Measurements from ENCODE around the gene KRCC1. TPM values are rescaled to one million over a fixed set of nuclear protein-coding genes. Genes with fewer than 3 reads are reported as not detected.

Gene KRCC1
- polyA plus RNA-seq, 2 of the 4 experiments (the other 2 are of a cell fraction) = 16.2 to 49.0 TPM

DNA sequence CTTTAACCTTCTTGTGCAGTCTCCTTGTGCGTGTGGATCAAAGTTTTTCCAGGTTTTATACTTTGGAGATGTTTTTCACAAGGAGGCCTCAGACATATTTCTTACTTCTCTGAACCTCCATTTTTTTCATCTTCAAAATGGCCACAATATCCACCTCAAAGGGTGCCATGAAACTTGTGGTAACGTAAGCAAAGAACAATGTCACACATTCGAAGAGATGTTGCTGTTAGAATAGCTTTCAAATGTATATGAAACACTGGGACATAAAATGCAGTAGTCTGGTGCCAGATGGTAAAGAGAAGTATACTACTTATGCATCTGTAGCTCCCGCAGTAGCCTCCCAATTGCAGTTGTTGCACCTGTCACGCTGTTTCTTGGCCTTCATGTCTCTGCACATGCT lies 2.6 kb upstream of the KRCC1 start:
- no peaks in the 10 kb centered on the region for H3K9me3 ChIP-seq
- H3K27ac ChIP-seq = no peak overlapping the region
- no peak for FAIRE-seq
- H3K4me3 ChIP-seq = no peak overlapping the region
- TF ChIP-seq, protein P1, sequence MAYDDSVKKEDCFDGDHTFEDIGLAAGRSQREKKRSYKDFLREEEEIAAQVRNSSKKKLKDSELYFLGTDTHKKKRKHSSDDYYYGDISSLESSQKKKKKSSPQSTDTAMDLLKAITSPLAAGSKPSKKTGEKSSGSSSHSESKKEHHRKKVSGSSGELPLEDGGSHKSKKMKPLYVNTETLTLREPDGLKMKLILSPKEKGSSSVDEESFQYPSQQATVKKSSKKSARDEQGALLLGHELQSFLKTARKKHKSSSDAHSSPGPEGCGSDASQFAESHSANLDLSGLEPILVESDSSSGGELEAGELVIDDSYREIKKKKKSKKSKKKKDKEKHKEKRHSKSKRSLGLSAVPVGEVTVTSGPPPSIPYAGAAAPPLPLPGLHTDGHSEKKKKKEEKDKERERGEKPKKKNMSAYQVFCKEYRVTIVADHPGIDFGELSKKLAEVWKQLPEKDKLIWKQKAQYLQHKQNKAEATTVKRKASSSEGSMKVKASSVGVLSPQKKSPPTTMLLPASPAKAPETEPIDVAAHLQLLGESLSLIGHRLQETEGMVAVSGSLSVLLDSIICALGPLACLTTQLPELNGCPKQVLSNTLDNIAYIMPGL (CRISPR knock-in tag; IDR thresholded peaks at IDR 0.05; ENCODE audit: borderline replicate concordance) = no peak
- TF ChIP-seq FOSB (CRISPR knock-in tag; IDR thresholded peaks at IDR 0.05) = no peak
- TF ChIP-seq EHMT2 (IDR thresholded peaks at IDR 0.05; ENCODE audit: low read depth) = no peak
- no peak for TF ChIP-seq KDM1A (IDR thresholded peaks at IDR 0.05; ENCODE audit: low read depth)
- no peak for TF ChIP-seq ZFP36 (IDR thresholded peaks at IDR 0.05; ENCODE audit: borderline replicate concordance, partially characterized antibody)
- WGBS (ENCODE audit: missing lambda C conversion rate) = 81% methylated on average over 5 of the region's 5 CpGs
- ChIA-PET POLR2A (no interaction called here), CTCF (interaction anchor here (1.2 to 5.0 kb wide), 3 partner anchors 8 to 133 kb away, joined by 3 to 181 read pairs (median 35); no protein-coding TSS in a partner anchor)
- no peak for DNase-seq (ENCODE audit: low read depth in 1 of 2, low spot score in 1 of 2)
- peaks cover 21% of the 10 kb centered on the region for H3K4me1 ChIP-seq
- H3K4me2 ChIP-seq = no peak overlapping the region
- ATAC-seq = no peak

DNA sequence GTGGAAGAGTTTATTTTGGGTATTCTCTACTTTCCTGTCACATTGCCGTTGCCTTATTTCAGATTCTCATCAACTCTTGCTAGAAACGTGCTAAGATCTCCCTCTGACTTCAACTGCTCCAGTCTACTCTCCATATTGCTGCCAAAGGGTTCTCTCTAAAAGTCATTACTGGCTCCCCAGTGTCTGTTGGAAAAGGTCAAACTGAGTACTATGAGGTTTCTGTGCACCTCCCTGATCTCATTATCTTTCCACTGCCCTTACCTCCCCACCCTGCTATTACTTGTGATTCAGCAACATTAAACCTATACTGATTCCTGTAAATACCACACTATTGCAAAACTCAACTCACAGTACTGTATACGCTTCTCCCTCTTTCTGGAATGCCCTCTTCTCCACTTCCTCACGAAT lies 1.9 kb upstream of the KRCC1 start:
- ChIA-PET CTCF (interaction anchor here (2.0 kb wide), 1 partner anchor 103 kb away, joined by 8 read pairs; no protein-coding TSS in a partner anchor), POLR2A (no interaction called here)
- Histone ChIP-seq H3K4me1 (peaks cover 24% of the 10 kb centered on the region), H3K4me3 (no peak overlapping the region), H3K4me2 (no peak overlapping the region), H3K9me3 (no peaks in the 10 kb centered on the region), H3K27ac (no peak overlapping the region)
- ATAC-seq (no peak), DNase-seq (ENCODE audit: low read depth in 1 of 2, low spot score in 1 of 2) (no peak), FAIRE-seq (no peak)
- WGBS (ENCODE audit: missing lambda C conversion rate) = 51% methylated on average over 4 of the region's 4 CpGs
- no peak for TF ChIP-seq NR3C1 (IDR thresholded peaks at IDR 0.05)
- TF ChIP-seq CEBPB (IDR thresholded peaks at IDR 0.05) = peak in 1 of 2 experiments; percentile 18; a peak in 1 of 4 replicates
- TF ChIP-seq, protein P2, sequence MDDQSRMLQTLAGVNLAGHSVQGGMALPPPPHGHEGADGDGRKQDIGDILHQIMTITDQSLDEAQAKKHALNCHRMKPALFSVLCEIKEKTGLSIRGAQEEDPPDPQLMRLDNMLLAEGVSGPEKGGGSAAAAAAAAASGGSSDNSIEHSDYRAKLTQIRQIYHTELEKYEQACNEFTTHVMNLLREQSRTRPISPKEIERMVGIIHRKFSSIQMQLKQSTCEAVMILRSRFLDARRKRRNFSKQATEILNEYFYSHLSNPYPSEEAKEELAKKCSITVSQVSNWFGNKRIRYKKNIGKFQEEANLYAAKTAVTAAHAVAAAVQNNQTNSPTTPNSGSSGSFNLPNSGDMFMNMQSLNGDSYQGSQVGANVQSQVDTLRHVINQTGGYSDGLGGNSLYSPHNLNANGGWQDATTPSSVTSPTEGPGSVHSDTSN (IDR thresholded peaks at IDR 0.05) = no peak

DNA sequence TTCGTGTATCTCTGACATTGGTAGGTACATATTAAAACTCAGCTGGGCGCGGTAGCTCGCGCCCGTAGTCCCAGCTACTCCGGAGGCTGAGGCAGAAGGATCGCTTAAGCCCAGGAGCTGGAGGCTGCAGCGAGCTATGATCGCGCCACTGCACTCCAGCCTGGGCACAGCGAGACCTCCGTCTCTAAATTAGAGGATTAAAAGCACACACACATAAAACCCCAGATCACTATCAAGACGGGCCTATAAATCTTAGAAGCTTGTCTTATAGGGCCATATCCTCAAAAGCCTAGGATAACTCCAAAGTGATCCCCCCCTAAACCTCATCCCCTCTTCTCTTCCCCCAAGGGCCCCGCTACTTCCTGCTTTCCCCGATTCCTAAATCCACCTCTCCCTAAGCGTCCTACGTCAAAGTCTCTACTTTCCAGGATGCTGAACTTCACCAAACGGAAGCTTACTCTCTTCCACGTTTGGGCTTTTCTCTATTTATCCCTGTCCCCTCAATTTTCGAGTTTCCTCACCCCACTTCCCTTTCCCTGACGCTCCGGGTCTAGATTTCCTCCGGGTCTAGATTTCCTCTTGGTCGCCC lies 707 bp downstream of the KRCC1 start:
- FAIRE-seq (no peak), DNase-seq (ENCODE audit: low read depth in 1 of 2, low spot score in 1 of 2) (peak; percentile 37 to 42), ATAC-seq (peak; percentile 31 to 33; a peak in 5 of 6 replicates)
- Histone ChIP-seq H3K27ac (peak overlapping the region; percentile 96 to 100), H3K4me3 (peak overlapping the region; percentile 81), H3K4me2 (peak overlapping the region; percentile 71), H3K4me1 (peaks cover 24% of the 10 kb centered on the region), H3K9me3 (no peaks in the 10 kb centered on the region)
- 1% methylated on average over 25 of the region's 25 CpGs for WGBS (ENCODE audit: missing lambda C conversion rate)
- ChIA-PET POLR2A (interaction anchor here (1.0 to 1.7 kb wide), 2 partner anchors 8 to 38 kb away, joined by 3 to 11 read pairs; partner anchors contain the start of gene RNU2-63P), CTCF (interaction anchor here (0.9 to 1.6 kb wide), 7 partner anchors 9 to 105 kb away, joined by 3 to 7 read pairs (median 3); no protein-coding TSS in a partner anchor)
- TF ChIP-seq CHD4 (IDR thresholded peaks at IDR 0.05; ENCODE audit: borderline replicate concordance) = peak; percentile 49; the same call in 1 of the 2 replicates
- 0 out of 2 replicates have a peak, but pooled peaks have one; percentile 6 for TF ChIP-seq TP53 (CRISPR knock-in tag; IDR thresholded peaks at IDR 0.05)
- TF ChIP-seq RARB (CRISPR knock-in tag; IDR thresholded peaks at IDR 0.05) = 0 out of 2 replicates have a peak, but pooled peaks have one; percentile 1
- TF ChIP-seq FOSL2 (IDR thresholded peaks at IDR 0.05) = no peak
- TF ChIP-seq FOSL2 (CRISPR knock-in tag; IDR thresholded peaks at IDR 0.05) = no peak
- TF ChIP-seq, protein P3, sequence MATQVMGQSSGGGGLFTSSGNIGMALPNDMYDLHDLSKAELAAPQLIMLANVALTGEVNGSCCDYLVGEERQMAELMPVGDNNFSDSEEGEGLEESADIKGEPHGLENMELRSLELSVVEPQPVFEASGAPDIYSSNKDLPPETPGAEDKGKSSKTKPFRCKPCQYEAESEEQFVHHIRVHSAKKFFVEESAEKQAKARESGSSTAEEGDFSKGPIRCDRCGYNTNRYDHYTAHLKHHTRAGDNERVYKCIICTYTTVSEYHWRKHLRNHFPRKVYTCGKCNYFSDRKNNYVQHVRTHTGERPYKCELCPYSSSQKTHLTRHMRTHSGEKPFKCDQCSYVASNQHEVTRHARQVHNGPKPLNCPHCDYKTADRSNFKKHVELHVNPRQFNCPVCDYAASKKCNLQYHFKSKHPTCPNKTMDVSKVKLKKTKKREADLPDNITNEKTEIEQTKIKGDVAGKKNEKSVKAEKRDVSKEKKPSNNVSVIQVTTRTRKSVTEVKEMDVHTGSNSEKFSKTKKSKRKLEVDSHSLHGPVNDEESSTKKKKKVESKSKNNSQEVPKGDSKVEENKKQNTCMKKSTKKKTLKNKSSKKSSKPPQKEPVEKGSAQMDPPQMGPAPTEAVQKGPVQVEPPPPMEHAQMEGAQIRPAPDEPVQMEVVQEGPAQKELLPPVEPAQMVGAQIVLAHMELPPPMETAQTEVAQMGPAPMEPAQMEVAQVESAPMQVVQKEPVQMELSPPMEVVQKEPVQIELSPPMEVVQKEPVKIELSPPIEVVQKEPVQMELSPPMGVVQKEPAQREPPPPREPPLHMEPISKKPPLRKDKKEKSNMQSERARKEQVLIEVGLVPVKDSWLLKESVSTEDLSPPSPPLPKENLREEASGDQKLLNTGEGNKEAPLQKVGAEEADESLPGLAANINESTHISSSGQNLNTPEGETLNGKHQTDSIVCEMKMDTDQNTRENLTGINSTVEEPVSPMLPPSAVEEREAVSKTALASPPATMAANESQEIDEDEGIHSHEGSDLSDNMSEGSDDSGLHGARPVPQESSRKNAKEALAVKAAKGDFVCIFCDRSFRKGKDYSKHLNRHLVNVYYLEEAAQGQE (IDR thresholded peaks at IDR 0.05) = no peak
- TF ChIP-seq, protein P1 (CRISPR knock-in tag; IDR thresholded peaks at IDR 0.05; ENCODE audit: borderline replicate concordance) = no peak
- TF ChIP-seq, protein P4, sequence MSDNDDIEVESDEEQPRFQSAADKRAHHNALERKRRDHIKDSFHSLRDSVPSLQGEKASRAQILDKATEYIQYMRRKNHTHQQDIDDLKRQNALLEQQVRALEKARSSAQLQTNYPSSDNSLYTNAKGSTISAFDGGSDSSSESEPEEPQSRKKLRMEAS (IDR thresholded peaks at IDR 0.05) = no peak
- TF ChIP-seq MAZ (IDR thresholded peaks at IDR 0.05; ENCODE audit: borderline replicate concordance, low read depth, low read length) = no peak
- no peak for TF ChIP-seq HOXA7 (CRISPR knock-in tag; IDR thresholded peaks at IDR 0.05)
- no peak for TF ChIP-seq TFCP2L1 (CRISPR knock-in tag; IDR thresholded peaks at IDR 0.05)
- no peak for TF ChIP-seq NFE2L2 (conservative IDR thresholded peaks at IDR 0.05; ENCODE audit: low read length)
- no peak for TF ChIP-seq HOXB5 (CRISPR knock-in tag; IDR thresholded peaks at IDR 0.05)
- TF ChIP-seq, protein P5, sequence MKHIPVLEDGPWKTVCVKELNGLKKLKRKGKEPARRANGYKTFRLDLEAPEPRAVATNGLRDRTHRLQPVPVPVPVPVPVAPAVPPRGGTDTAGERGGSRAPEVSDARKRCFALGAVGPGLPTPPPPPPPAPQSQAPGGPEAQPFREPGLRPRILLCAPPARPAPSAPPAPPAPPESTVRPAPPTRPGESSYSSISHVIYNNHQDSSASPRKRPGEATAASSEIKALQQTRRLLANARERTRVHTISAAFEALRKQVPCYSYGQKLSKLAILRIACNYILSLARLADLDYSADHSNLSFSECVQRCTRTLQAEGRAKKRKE (CRISPR knock-in tag; IDR thresholded peaks at IDR 0.05; ENCODE audit: low read depth) = no peak
- TF ChIP-seq, protein P6, sequence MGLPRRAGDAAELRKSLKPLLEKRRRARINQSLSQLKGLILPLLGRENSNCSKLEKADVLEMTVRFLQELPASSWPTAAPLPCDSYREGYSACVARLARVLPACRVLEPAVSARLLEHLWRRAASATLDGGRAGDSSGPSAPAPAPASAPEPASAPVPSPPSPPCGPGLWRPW (IDR thresholded peaks at IDR 0.05) = no peak
- TF ChIP-seq CBX8 (IDR thresholded peaks at IDR 0.05) = no peak

All from A549 (cell line).